ENCODE results near the gene KASH5.

Gene KASH5

DNA sequence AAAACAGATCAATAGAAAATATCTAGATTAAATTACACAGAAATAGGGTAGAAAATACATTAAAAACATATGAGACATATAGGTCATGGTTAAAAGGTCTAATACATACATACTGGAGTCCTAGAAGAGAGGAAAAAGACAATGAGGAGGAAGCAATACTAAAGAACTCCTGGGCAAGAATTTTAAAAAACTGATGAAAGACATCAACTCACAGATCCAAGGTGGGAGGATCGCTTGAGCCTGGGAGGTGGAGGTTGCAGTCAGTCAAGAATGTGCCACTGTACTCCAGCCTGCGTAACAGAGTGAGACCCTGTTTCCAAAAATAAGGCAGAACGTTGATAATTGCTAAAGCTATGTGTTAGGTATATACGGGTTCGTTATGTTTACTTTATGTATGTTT lies 5.4 kb upstream of the KASH5 start:
- no peak for DNase-seq (ENCODE audit: extremely low spot score)
- CTCF ChIA-PET: interaction anchor here (1.3 to 5.9 kb wide), 4 partner anchors 9 to 91 kb away, joined by 3 to 33 read pairs (median 4); partner anchors contain the start of gene FLT3LG
- TF ChIP-seq, protein P1, sequence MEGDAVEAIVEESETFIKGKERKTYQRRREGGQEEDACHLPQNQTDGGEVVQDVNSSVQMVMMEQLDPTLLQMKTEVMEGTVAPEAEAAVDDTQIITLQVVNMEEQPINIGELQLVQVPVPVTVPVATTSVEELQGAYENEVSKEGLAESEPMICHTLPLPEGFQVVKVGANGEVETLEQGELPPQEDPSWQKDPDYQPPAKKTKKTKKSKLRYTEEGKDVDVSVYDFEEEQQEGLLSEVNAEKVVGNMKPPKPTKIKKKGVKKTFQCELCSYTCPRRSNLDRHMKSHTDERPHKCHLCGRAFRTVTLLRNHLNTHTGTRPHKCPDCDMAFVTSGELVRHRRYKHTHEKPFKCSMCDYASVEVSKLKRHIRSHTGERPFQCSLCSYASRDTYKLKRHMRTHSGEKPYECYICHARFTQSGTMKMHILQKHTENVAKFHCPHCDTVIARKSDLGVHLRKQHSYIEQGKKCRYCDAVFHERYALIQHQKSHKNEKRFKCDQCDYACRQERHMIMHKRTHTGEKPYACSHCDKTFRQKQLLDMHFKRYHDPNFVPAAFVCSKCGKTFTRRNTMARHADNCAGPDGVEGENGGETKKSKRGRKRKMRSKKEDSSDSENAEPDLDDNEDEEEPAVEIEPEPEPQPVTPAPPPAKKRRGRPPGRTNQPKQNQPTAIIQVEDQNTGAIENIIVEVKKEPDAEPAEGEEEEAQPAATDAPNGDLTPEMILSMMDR (IDR thresholded peaks at IDR 0.05; ENCODE audit: control extremely low read depth, extremely low read depth, low read depth, missing control alignments): no peak
- POLR2A ChIA-PET: no interaction called here

DNA sequence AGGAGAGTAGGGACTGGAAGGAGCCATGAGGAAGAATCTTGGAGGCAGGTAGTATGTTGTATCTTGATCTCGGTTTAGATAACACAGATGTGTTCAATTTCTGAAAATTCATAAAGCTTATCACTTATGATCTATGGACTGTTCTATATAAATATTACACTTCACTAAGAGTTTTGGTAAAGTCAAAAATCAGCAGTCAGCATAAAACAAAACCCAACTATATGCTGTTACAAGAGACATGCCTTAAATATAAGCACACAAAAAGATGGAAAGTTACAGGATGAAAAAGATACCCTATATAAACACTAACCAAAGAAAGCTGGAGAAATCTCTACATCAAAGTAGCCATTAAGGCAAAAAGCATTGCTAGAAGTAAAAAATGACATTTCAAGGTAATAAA lies 4.5 kb upstream of the KASH5 start:
- CTCF ChIA-PET: interaction anchor here (1.0 to 5.9 kb wide), 5 partner anchors 8 to 90 kb away, joined by 3 to 33 read pairs (median 3); no protein-coding TSS in a partner anchor
- no peak for DNase-seq (ENCODE audit: extremely low spot score)
- POLR2A ChIA-PET: no interaction called here
- TF ChIP-seq, protein P1 (IDR thresholded peaks at IDR 0.05; ENCODE audit: control extremely low read depth, extremely low read depth, low read depth, missing control alignments): no peak

- DNase-seq (ENCODE audit: extremely low spot score): no peak
- POLR2A ChIA-PET: no interaction called here
- CTCF ChIA-PET: interaction anchor here (1.1 to 4.1 kb wide), 6 partner anchors 11 to 81 kb away, joined by 3 to 26 read pairs (median 16); partner anchors contain the start of gene SLC17A7
- TF ChIP-seq, protein P1 (IDR thresholded peaks at IDR 0.05; ENCODE audit: control extremely low read depth, extremely low read depth, low read depth, missing control alignments): no peak
Observed at GRCh38 chr19:49389406-49389805, 1.4 kb downstream of the KASH5 start.

GRCh38 chr19:49390131-49390928 lies 2.3 kb downstream of the KASH5 start:
- ChIA-PET POLR2A (no interaction called here), CTCF (interaction anchor here (0.9 to 4.1 kb wide), 21 partner anchors 9 to 164 kb away, joined by 3 to 33 read pairs (median 7); partner anchors contain the start of genes GFY and SLC17A7)
- peak; percentile 18 for DNase-seq (ENCODE audit: extremely low spot score)
- TF ChIP-seq, protein P1 (IDR thresholded peaks at IDR 0.05; ENCODE audit: control extremely low read depth, extremely low read depth, low read depth, missing control alignments): no peak

DNA sequence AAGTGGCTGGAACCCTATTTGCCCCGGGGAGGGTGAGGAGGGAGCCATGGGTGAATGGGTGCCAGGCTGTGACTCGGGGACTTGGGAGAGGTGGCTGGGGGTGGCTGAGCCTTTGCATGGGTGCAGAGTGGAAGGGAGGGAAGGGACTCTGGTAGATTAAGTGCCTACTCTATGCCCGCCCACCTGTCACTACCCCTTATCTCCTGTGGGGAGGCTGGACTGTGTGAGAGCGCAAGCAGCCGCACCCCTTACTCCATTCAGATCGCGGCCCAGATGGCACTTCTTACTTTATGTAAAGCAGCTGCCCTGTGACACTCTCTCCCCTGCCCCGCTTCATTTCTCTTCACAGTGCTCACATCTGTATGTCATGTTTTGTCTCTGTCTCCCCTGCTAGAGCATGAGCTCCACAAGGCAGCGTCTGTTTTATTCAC lies 2.9 kb downstream of the KASH5 start:
- ChIA-PET CTCF (interaction anchor here (0.7 to 4.1 kb wide), 31 partner anchors 10 to 180 kb away, joined by 3 to 33 read pairs (median 7); partner anchors contain the start of genes GFY and SLC17A7), POLR2A (no interaction called here)
- peak; percentile 15 for DNase-seq (ENCODE audit: extremely low spot score)
- TF ChIP-seq, protein P1 (IDR thresholded peaks at IDR 0.05; ENCODE audit: control extremely low read depth, extremely low read depth, low read depth, missing control alignments): no peak

DNA sequence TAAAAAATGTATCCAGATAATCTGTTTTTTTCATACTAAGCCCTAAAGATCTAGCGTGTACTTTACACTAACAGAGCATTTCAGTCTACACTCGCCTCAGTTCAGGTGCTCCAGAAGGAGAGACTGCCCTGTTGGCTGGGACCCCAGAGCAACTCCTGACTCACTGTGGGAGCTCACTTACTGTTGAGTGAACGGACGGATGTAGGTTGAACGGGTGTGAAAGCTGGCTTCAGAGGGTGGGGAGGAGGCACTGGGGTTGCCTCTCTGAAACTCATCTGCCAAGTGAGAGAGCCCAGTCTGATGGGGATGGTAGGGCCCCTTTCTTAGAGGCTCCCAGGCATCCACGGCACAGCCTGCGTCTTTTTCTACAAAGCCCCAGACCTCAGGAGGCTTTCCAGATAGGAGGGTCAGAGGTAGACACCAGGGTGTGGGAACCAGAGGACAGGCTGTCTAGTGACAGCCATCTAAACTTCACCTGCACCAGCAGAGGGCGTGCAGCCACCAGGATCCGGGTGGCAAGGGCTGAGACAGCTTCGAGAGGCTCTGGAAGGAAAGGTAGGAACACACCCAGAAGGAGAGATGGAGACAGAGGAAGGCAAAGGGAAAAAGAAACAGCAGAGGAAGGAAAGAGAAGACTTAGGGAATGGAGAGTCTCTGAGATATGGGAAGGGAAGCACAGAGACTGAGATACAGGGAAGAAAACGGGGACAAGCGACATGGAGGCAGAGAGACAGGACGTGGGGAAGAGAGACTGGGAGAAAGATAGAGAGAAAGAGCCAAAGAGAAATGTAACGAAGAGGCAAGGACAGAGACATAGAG lies 3.7 kb downstream of the KASH5 start:
- CTCF ChIA-PET: interaction anchor here (0.7 to 4.1 kb wide), 34 partner anchors 9 to 179 kb away, joined by 3 to 33 read pairs (median 6); partner anchors contain the start of genes FLT3LG, GFY and SLC17A7
- POLR2A ChIA-PET: no interaction called here
- peak; percentile 88 for DNase-seq (ENCODE audit: extremely low spot score)
- TF ChIP-seq, protein P1 (IDR thresholded peaks at IDR 0.05; ENCODE audit: control extremely low read depth, extremely low read depth, low read depth, missing control alignments): peak; percentile 89

Data from GM10248 (cell line).